ENCODE results near the gene SLCO1A2. TPM values are rescaled to one million over a fixed set of nuclear protein-coding genes. Genes with fewer than 3 reads are reported as not detected.
"Not testable (repeated sequence)": the region's sequence is repeated elsewhere in the genome, so short reads cannot be mapped to it uniquely, and the experiment has no call there.

SLCO1A2 gene
- not detected for polyA plus RNA-seq (2013, experiment 1 of 2; ENCODE audit: insufficient read length)
- polyA plus RNA-seq (2013, experiment 2 of 2; ENCODE audit: insufficient read length): 0.02 TPM

DNA sequence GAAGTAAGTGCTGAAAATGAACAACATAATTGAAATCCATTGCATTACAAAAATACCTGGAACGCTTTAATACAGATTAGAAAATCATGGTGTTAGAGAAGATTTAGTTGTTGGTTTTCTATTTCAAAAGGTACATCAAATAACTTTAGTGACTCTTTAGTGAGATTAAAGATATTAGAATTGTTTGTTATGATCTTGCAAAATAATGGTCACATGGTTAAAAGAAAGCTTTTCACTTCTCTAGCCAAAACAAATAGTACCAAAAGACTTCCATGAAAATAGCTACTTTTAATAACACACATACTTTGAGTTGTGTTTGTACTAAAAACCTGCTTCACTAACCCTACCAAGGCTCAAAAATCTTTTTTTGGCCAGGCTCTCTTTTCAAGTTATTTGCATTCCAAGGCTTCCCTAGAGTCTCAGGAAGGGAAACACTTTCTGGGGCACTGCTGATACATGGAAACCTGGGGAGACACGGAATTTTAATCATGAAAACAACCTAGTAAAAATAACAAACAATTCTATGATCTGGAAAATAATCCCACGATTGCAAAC is at the start of gene SLCO1A2:
Gene SLCO1A2, minus strand, starts transcription at position 147 of the 555 bp plus-strand sequence. CDS start 270 bp downstream, outside the sequence.
- DNase-seq: no peak

- DNase-seq: no peak
Measured at GRCh38 chr12:21384261-21384660, 49.5 kb upstream of the SLCO1A2 start.

GRCh38 chr12:21381320-21381719 is 46.6 kb upstream of the SLCO1A2 start:
- DNase-seq: not testable (repeated sequence)

- DNase-seq: no peak
Measured at GRCh38 chr12:21379218-21379617, 44.5 kb upstream of the SLCO1A2 start.

DNA sequence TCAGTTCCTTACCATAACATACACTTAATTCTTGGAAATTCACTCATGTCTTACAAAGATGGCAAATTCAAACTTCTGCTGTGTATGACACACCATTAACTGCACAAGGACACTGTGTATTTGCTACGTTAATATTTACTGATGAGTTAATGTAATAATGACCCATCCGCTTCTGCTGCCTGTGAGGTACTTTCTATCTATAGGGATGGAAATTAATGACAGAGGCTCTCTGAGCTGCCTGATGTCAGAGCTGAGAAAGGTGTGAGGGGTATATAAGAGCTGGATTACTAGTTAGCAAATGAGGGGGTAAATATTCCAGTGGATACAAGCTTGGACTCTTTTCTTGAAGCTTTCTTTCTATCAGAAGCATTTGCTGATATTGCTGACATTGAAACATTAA is 37.9 kb upstream of the SLCO1A2 start, which contains the start of gene IAPP:
Gene IAPP, plus strand, starts transcription at position 301 of the 400 bp plus-strand sequence. CDS start 450 bp downstream, outside the sequence.
- DNase-seq: no peak

- no peak for DNase-seq
Measured at GRCh38 chr12:21370845-21371449, 36.2 kb upstream of the SLCO1A2 start.

DNA sequence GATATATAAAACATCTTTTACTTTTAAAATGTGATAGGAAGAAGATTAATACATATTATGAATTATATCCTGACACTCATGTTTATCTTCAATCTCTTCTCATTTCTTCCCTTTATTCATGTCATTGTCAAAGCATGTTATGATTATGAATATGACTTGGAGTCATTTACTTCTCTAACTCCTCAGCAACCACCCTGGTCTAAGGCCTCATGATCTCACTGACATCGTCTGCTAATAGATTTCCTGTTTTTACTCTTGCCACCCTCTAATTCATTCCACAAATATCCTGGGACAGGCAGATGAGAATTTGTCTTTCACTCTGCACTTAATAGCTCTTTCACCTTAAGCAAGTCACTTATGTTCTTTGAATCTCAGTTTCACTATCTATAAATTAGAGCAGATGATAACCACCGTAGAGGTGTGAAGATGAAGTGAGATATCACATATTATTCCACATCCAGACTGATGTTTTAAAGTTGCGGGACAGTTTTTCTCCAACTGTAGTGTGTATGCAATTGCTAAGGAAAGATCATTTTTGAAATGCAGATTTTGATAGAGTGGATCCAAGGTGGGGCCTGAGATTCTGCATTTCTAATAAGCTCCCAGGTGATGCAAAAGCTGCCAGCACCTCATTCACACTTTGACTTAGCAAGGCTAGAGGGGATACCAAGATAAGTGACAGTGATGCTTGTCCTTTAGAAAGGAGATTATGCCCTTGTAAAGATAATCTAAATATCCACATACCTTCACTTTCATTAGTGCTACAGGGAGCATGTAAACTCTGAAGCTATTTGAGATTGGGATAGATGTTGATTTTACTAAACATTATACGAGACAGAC is 34.6 kb upstream of the SLCO1A2 start:
- no peak for DNase-seq

DNA sequence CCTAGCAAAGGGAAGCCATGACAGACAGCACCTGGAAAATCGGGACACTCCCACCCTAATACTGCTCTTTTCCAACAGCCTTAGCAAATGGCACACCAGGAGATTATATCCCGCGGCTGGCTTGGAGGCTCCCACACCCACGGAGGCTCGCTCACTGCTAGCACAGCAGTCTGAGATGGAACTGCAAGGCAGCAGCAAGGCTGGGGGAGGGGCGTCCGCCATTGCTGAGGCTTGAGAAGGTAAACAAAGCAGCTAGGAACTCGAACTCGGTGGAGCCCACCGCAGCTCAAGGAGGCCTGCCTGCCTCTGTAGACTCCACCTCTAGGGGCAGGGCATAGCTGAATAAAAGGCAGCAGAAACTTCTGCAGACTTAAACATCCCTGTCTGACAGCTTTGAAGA is 25.9 kb upstream of the SLCO1A2 start:
- DNase-seq: not testable (repeated sequence)

- no peak for DNase-seq
Measured at GRCh38 chr12:21354641-21355040, 19.9 kb upstream of the SLCO1A2 start.

GRCh38 chr12:21353948-21354347 is 19.2 kb upstream of the SLCO1A2 start:
- DNase-seq: no peak

DNA sequence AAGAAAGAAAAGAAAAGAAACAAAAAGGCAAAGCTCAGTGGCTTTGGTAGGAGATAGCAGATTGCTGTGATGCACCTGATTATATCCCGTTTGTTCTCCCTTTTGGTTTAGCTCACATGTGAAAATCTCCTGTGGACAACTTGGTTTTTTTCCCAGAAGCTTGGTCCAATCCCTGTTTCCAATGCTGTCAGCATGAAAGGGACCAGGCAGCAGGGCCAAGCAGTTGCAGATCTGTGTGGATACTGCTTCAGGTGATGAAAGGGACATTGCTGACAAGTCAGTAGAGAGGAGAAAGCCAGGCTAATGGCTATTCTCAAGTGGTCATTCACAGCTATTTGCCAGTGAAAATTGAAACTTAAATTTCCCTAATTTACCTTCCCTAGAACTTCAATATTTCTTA is 18.8 kb upstream of the SLCO1A2 start:
- DNase-seq: no peak

DNA sequence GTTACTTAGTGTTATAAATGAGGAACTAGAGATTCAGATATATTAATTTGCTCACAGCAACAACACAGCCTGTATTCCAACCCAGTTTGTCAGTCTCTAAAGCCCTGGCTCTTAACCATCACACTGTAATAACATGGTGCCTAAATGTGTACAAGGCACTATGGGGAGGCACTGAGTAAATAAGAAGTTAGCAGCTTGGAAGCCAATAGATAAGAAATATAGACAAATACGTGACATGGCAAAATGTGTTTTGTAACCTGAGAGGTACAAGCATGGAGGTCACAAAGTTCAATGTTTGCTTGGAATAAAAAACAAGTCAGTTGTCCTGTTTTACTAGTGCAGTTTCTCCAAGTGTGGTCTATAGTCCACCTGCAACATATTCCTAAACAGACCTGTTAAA is 16.3 kb upstream of the SLCO1A2 start:
- no peak for DNase-seq

DNA sequence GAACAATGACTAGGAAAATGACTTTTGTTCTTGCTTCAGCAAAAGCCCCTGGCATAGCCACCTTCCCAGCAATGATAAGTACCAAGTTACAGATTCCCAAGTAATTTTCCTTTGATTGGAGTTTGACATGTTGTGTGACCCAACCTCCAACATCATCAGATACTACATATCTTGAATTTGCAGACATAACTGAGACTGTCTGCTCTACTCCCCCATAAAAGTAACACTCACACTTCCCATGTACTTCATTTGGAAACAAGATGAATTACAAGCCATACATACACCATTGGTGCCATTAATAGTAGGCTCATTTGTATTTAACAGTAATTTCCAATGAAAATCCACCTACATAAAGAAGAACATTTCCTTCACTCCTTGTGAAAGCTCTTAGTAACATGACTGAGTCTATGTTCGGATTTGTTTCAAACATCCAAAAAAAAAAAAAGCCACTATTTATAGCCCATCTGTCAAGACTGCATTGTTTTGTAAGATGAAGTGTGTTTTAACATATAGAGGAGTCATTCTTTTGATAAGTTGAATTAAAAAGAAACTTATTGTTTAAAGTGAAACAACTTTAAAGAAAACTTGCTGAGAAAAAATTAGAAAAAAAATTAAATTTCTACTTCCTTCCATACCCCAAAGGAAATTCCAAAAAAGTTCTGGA is 12.0 kb upstream of the SLCO1A2 start:
- DNase-seq: no peak

GRCh38 chr12:21343636-21344035 is 8.9 kb upstream of the SLCO1A2 start:
- no peak for DNase-seq

DNA sequence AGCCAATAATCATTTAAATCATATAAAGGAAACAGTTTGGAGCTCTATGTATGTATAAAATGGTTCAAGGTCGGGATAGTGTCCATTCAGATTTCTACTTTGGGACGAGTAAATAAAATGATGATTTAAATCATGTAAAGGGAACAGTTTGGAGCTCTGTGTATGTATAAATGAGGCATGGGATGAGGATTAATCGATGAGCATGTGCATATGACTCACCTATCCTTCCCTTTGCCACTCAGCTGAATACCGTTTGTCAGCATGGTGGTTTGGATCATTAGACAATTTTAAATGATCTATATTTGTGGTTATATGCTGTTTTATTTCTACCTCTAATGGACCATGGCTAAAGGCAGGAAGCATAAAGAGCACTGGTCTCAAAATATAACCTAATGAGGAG is 7.1 kb upstream of the SLCO1A2 start:
- DNase-seq: no peak

- no peak for DNase-seq
Measured at GRCh38 chr12:21340403-21340802, 5.7 kb upstream of the SLCO1A2 start.

DNA sequence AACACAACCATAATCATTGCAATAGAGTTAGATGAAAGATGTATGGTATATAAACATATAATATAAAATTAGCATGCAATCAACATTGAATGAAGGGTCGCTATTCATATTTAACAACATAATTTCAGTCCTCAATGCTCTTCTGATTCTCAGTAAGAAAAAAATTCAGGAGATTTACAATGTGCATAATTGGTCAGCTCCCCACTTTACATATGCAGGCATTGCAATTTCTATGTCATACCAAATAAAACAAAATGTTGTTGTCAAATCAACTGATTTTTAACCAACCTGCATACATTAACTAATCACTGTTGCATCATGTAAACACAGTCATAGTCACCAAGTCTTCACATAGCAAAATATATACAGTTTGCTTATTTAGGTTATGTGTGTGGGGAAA is 5.2 kb upstream of the SLCO1A2 start:
- no peak for DNase-seq

DNA sequence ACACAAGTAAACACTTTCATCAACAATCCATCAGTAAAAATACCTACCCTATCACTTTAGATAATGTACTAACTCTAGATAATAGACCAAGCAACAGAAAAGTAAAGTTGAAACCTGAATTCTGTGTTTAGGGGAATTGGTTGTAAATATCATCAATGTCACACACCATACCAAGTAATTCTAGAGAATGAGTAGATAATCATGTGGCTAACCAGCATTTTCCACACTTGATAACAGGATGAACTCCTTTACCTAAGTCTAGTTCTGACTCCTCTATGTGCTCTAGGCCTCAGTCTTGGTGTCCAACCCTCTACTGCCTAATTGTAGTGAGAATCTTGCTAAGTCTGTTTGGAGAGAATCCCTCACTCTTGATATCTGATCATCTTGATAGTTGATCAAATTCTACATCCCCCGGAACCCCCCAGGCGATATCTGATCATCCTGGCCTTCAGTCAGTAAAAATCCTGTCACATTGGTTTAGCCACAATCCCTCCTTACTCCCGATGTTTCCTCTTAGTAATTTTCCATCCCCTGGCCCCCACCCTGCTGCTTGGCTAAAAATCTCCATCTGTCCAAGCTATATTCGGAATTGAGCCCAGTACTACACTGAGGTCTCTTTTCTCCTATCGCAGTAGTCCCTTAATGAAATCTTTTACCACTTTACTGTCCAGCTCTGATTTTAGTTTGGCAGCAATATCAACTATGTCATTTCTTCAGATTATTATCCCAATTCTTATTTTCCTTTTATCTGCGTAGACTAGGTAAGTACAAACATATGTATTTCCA is 3.4 kb upstream of the SLCO1A2 start:
- DNase-seq: no peak

GRCh38 chr12:21337453-21337852 is 2.7 kb upstream of the SLCO1A2 start:
- DNase-seq: no peak

- no peak for DNase-seq
Measured at GRCh38 chr12:21336656-21337055, 1.9 kb upstream of the SLCO1A2 start.

DNA sequence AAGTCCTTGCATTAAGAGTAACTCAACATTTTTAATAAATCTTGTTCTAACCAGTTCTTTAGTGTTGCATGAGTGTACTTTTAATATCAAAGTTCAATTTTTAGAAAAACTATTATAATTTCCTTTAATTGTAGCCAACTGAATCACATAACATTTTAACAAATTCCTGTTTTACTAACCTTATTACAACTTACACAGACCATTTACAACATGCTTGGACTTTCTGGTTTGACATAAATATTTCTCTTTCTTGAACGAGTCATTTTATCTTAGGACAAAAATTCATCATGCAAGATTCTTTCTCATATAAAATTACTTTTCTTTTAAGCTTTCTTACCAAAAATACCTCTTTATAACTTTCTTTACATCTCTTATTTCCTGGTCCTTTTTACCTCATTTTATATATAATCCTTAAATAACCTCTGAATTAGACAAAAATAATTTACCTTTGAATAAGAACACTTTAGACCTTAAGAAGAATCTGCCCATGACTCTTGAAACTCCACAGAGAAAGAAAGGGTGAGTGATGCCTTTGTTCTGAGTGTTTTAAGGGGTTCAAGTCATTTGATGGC is 3.9 kb downstream of the SLCO1A2 start:
- no peak for DNase-seq

DNA sequence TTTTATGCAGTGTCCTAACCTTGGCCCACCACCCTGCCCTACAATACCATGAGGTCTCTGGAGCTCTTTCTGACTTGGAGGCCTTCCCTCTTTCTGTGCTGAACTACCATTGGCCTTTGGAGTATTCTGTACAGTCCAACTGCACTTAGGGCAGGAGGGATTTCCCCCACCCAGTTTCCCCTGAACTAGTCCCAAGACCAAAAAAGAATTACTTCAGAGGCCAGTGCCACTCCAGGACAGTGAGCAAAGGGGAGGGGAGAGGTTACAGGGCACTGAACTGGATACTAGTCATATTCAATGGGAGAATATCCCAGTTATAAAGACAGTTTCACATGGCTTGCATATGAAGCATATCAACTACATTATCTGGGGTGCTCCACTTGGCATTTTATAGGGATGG is 6.1 kb downstream of the SLCO1A2 start:
- DNase-seq: no peak

Measured in fibroblast of skin of scalp (primary cell).